Lower leg skin (tissue), 4 donors: Measurements from ENCODE around the gene TMEFF1. TPM values are rescaled to one million over a fixed set of nuclear protein-coding genes. Genes with fewer than 3 reads are reported as not detected.

Experiments
- DNase-seq, 2 donors: peaks; one replicate each; pipeline ENCODE4 v3.0.0-alpha.2; 2019; ENCODE audit warnings: low spot score in 2 of 2
- H3K4me3 ChIP-seq: fragments of 200-600 bp; sonication (generic); 2 replicates; pipeline ENCODE4 v1.5.1; 2017; ENCODE audit warnings: mild to moderate bottlenecking, low read depth; ENCODE audit not compliant: poor library complexity, severe bottlenecking
- POLR2A ChIP-seq, 2 donors: fragments of 450-650 bp; IDR thresholded peaks; one replicate each; pipeline ENCODE4 v1.6.1; 2016 to 2017; ENCODE audit warnings: antibody characterized with exemption in 2 of 2, mild to moderate bottlenecking in 1 of 2, moderate library complexity in 1 of 2
- WGBS, 2 donors: methylation state at CpG; one replicate each; pipeline ENCODE4 v1.1.5; 2018; 5-methylcytosine and 5-hydroxymethylcytosine counted together
- intact Hi-C: fragments of 100-400 bp; cut with DNase I; formaldehyde crosslinking; loops from one replicate; pipeline ENCODE4 v1.15.0; 2023; ENCODE audit warnings: low total_unique reads
- total RNA-seq, 4 donors: library from RNA; depleted of rRNA; stranded (reverse); fragments of >200 nt; gene quantifications; one replicate each; pipeline ENCODE4 v1.1.0, GENCODE V29; 2016
- TF ChIP-seq, protein P1 (sequence below), 3 donors: fragments of 450-650 bp; IDR thresholded peaks; one replicate each; pipeline ENCODE4 v1.5.1; 2016; ENCODE audit warnings: antibody characterized with exemption in 3 of 3, mild to moderate bottlenecking in 3 of 3, moderate library complexity in 2 of 3

The TMEFF1 gene
- total RNA-seq, 4 donors from 2014 or later, result not detected

DNA sequence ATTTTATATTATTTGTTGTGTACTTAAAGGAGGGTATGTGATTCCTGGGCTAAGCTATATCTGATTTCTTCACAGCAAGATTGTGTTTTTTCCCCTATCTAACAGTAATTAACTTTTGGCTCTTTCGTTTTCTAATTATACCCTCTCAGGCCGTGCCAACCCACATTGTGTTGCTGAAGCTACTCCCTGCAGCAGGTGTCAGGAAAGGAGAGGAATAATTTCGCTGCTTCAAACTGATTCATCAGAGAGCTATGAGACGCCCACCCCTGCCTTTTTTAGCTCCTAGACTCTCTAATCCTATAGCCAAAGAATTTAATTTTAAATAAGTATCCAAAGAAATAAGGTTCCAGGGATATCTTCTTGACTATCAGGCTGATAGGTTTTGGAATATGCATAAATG is 108.7 kb downstream of the TMEFF1 start:
- DNase-seq, result no peak
- 49 to 55% methylated on average over 4 of the region's 4 CpGs for WGBS, 2 donors
- TF ChIP-seq, protein P1, sequence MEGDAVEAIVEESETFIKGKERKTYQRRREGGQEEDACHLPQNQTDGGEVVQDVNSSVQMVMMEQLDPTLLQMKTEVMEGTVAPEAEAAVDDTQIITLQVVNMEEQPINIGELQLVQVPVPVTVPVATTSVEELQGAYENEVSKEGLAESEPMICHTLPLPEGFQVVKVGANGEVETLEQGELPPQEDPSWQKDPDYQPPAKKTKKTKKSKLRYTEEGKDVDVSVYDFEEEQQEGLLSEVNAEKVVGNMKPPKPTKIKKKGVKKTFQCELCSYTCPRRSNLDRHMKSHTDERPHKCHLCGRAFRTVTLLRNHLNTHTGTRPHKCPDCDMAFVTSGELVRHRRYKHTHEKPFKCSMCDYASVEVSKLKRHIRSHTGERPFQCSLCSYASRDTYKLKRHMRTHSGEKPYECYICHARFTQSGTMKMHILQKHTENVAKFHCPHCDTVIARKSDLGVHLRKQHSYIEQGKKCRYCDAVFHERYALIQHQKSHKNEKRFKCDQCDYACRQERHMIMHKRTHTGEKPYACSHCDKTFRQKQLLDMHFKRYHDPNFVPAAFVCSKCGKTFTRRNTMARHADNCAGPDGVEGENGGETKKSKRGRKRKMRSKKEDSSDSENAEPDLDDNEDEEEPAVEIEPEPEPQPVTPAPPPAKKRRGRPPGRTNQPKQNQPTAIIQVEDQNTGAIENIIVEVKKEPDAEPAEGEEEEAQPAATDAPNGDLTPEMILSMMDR (IDR thresholded peaks at IDR 0.05), result no peak
- TF ChIP-seq POLR2A (IDR thresholded peaks at IDR 0.05), result no peak
- intact Hi-C loops, result no loop called here
- H3K4me3 ChIP-seq, result no peak overlapping the region

DNA sequence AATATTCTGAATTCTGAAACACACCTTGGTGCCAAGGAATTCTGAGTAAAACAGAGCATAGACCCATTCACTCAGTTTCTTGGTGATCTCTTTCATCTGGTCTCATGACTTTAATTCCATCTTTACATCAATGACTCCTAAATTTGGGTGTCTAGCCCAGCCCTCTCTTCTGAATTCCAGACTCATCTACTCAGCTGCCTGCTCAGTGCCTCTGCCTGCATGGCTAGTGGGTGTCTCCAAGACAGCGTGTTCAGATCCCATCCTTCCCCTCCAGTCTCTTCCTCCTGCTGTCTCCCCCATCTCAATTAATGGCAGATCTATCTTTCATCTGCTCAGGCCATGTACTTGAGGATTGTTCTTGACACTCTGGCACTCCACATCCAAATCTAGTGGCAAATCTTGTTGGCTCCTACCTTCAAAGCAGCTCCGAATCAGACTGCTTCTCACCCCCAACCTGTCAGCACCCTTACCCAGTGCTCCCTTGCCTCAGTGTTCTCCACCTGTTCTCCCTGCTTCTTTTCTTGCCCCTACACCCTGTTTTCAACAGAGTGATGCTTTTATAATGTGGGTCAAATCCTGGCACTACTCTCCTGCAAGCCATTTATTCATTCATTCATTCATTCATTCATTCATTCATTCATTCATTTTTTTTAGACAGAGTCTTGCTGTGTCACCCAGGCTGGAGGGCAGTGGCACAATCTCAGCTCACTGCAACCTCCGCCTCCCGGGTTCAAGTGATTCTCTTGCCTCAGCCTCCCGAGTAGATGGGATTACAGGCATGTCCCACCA is 110.3 kb downstream of the TMEFF1 start:
- no peak overlapping the region for H3K4me3 ChIP-seq
- 93% methylated on average over 5 of the region's 5 CpGs for WGBS, 2 donors
- DNase-seq, result no peak
- TF ChIP-seq, protein P1 (IDR thresholded peaks at IDR 0.05), result no peak
- no peak for TF ChIP-seq POLR2A (IDR thresholded peaks at IDR 0.05)
- intact Hi-C loops, result no loop called here

- WGBS, 2 donors, result 97% methylated on average over 4 of the region's 4 CpGs
- no peak overlapping the region for H3K4me3 ChIP-seq
- no peak for DNase-seq
- TF ChIP-seq POLR2A (IDR thresholded peaks at IDR 0.05), result no peak
- TF ChIP-seq, protein P1 (IDR thresholded peaks at IDR 0.05), result no peak
- intact Hi-C loops, result no loop called here
These were observed 112.0 kb downstream of the TMEFF1 start for GRCh38 chr9:100584951-100585350.

- WGBS, 2 donors, result 58 to 75% methylated on average over 7 of the region's 7 CpGs
- H3K4me3 ChIP-seq, result no peak overlapping the region
- intact Hi-C loops, result no loop called here
- TF ChIP-seq, protein P1 (IDR thresholded peaks at IDR 0.05), result no peak
- no peak for TF ChIP-seq POLR2A (IDR thresholded peaks at IDR 0.05)
- DNase-seq, result no peak
These were observed 113.1 kb downstream of the TMEFF1 start for GRCh38 chr9:100586093-100586492.

DNA sequence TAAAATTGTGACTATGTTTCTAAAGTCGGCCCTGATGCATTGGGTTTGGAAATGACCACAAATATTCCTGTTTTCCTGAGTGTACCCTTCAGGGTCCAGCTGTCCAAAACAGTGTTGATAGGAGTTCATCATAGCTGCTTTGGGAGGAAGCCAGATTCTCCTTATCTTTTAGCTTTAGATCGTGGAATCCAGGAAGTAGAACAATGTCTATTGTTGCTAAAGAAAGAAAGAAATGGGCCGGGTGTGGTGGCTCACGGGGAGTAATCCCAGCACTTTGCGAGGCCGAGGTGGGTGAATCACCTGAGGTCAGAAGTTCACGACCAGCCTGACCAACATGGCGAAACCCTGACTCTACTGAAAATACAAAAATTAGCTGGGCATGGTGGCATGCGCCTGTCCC is 114.4 kb downstream of the TMEFF1 start:
- TF ChIP-seq POLR2A (IDR thresholded peaks at IDR 0.05), result no peak
- TF ChIP-seq, protein P1 (IDR thresholded peaks at IDR 0.05), result no peak
- no peak for DNase-seq
- H3K4me3 ChIP-seq, result no peak overlapping the region
- intact Hi-C loops, result no loop called here
- WGBS, 2 donors, result 69 to 76% methylated on average over 9 of the region's 9 CpGs

DNA sequence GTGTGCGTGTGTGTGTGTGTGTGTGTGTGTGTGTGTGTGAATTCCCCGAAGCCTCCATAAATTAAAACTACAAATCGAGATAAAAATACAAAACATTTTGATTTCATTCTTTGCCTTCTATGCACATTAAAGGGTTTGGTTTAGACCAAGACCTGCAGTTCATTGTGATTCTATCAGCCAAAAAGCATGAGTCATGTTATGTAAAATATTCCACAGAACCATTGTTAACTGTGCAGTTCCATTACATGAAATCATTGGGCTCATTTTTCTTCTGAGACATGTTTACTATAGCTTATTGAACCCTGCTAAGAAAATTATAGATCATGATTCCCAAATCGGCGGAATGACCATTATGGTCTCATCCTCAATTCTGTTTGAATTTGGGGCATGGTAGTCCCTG is 116.6 kb downstream of the TMEFF1 start:
- WGBS, 2 donors, result 69 to 78% methylated on average over 5 of the region's 5 CpGs

More for the DNA sequence above, 116.6 kb downstream of the TMEFF1 start:
- no peak overlapping the region for H3K4me3 ChIP-seq
- no peak for TF ChIP-seq POLR2A (IDR thresholded peaks at IDR 0.05)
- TF ChIP-seq, protein P1 (IDR thresholded peaks at IDR 0.05), result no peak
- no peak for DNase-seq
- intact Hi-C loops, result no loop called here
